ENCODE measurements around the gene FRS3.

GRCh38 chr6:41737591-41738130 lies 42.0 kb downstream of the FRS3 start:
- no peak for TF ChIP-seq GATA2 (IDR thresholded peaks at IDR 0.05; ENCODE audit: low read depth, low read length)
- no peak for TF ChIP-seq GATA3 (IDR thresholded peaks at IDR 0.05; ENCODE audit: low read depth, low read length)
